WTC11 (cell line): ENCODE measurements around the gene HECW1.

Experiments
- CTCF ChIP-seq: fragments of 200-600 bp; IDR thresholded peaks from 2 replicates; pipeline ENCODE4 v1.8.0; 2022; ENCODE audit warnings: antibody characterized with exemption
- HMGA2 ChIP-seq: fragments of 250-450 bp; sonication (Bioruptor Pico); IDR thresholded peaks from 2 replicates; pipeline ENCODE4 v1.4.0; 2021; ENCODE audit warnings: mild to moderate bottlenecking, moderate library complexity
- NR1H2 ChIP-seq: sonication (generic); formaldehyde crosslinking; IDR thresholded peaks from 2 replicates; pipeline ENCODE4 v1.9.0; 2021; ENCODE audit warnings: mild to moderate bottlenecking, moderate library complexity, missing genetic modification reagents
- TCF7 ChIP-seq: sonication (generic); formaldehyde crosslinking; IDR thresholded peaks from 2 replicates; pipeline ENCODE4 v1.8.0; 2022; ENCODE audit warnings: mild to moderate bottlenecking, low read depth, missing genetic modification reagents, moderate library complexity
- TEAD1 ChIP-seq: sonication (generic); formaldehyde crosslinking; IDR thresholded peaks from 2 replicates; pipeline ENCODE4 v1.8.0; 2022; ENCODE audit warnings: mild to moderate bottlenecking, missing genetic modification reagents

- TF ChIP-seq NR1H2 (no peak), HMGA2 (no peak), TCF7 (no peak), TEAD1 (CRISPR knock-in tag) (no peak), CTCF (no peak)
Measured at GRCh38 chr7:43491123-43491522, 378.7 kb downstream of the HECW1 start.
